ENCODE data around the gene TFPT.
A peak's percentile ranks its signal among the peaks of the same experiment; 100 is the strongest.
"Not testable (repeated sequence)": the region's sequence is repeated elsewhere in the genome, so short reads cannot be mapped to it uniquely, and the experiment has no call there.

Gene TFPT

DNA sequence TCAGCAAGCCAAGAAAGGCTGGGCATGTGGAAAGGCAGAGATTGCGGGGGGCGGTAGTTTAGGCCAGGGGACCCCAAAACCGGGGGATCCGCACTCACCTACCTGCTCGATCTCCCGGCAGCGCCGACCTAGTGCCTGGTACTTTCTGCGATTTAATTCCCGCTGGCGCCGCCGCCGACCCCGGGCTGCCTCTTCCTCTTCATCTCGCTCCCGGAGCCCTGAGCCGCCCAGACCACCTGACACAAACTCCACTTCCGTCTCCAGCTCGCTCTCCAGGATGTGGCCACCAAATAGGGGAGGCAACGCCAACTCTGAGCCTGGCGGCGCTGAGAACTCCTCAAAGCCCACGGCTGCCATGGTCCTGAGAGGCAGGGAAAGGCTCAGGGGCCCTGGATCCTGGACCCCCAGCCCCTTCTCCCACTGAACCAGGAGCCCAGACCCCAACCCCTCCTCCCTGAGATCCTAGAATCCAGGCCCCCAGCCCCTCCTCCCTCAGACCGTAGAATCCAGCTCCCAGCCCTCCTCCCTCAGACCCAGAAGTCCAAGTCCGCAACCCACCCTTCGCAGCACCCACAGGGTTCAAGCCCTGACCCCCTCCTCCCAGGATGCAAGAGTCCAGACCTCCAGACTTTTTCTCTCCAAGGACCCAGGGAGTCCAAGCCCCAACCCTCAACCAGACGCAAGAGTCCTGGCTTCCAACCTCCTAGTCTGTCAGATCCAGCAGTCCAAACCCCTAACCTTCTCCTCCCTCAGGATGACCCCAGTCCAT, 933 bp downstream of the TFPT start:
- no peak for DNase-seq

DNA sequence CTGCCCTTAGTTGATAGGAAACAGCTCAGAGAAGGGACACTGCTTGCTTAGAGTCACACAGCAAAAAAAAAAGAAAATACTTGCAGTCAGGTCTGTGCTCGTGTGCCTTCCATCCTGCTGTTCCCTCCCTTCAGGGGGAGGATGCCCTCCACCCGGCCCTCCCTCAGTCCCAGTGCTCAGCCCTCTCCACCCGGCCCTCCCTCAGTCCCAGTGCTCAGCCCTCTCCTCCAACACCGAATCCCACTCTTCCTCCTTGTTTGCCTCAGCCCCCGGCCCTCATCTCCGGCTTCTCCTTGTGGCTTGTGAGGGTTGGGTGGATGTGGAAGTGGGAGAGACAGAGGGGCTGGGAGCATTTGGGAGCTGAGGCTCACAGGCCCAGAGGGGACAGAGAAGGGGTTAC, 5.8 kb downstream of the TFPT start:
- no peak for DNase-seq

DNA sequence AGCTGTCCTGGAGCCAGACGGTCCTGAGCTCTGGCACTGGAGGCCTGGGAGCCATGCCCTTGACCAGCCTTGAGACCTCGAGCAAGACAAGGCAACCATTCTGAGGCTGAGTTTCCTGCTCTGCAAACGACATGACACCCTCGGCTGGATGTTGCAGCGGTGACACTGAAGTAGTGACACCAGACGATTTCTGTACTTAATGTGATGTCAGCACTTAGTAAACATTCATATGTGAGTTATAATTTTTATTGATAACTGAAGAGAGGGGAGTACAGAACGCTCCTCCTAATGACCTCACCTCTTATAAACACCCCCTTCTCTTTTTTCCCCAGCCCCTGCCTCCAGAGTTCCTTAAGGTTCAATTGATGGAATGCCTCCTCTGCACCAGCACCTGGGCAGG, 7.0 kb downstream of the TFPT start:
- DNase-seq: no peak

DNA sequence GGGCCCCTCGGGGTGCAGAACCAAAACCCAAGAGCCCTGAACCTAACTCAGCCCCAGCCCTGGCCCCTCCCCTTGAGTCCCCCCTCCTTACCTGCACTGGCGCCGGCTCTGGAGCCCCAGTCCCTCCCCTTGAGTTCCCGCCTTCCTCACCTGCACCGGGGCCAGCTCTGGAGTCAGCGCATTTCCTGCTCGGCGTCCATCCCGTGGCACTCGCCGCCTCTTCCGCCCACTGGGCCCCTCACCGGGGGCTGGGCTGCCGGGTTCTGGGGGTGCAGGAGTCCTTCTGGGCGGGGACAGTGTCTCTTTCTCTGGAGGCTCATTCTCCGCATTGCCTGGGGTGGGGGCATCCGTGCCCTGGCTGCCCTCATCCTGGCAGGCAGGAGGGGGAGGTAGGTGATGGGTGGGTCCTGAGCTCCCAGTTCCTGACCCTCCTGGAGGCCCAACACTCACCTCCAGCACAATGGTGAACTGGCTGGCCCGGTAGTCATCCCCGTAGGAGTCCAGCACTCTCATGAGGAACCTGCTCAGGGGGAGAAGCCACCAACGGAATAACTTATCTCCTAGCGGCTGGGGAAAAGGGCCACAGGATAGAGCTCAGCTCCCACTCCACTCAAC, 7.5 kb downstream of the TFPT start:
- DNase-seq: no peak

DNA sequence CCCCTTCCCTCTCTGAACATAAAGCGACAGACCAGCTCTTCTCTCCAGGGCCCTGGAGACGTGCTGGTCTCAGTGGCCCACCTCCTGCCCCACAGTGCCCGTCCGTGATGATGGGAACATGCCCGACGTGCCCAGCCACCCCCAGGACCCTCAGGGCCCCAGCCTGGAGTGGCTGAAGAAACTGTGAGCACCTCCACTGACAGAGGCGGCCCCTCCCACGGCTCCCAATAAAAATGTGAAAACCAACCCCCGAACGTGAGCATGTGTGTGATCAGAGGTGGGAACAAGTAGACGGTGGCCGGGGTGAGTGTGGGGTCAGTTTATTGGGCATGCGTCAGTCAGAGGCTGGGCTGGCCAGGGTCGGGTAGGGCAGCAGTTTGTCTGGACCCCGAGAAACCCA, 8.7 kb downstream of the TFPT start:
- no peak for DNase-seq

DNA sequence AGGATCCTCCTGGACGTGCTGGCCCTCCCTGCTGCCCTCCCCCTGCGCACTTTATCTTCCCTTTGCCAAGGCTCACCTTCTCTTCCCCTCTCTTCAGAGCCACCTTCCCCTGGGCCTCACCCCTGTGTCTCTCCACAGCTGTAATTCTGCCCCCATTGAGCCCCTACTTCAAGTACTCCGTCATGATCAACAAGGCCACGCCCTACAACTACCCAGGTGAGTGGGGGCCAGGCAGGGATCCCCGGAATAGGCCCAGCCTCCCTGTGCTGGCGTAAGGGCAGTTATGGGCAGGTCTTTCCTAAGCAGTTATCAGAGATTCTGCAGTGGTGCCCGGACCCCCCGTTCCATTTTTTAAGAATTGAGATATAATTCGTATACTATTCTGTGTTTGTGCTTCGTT, 9.7 kb downstream of the TFPT start:
- DNase-seq: no peak

DNA sequence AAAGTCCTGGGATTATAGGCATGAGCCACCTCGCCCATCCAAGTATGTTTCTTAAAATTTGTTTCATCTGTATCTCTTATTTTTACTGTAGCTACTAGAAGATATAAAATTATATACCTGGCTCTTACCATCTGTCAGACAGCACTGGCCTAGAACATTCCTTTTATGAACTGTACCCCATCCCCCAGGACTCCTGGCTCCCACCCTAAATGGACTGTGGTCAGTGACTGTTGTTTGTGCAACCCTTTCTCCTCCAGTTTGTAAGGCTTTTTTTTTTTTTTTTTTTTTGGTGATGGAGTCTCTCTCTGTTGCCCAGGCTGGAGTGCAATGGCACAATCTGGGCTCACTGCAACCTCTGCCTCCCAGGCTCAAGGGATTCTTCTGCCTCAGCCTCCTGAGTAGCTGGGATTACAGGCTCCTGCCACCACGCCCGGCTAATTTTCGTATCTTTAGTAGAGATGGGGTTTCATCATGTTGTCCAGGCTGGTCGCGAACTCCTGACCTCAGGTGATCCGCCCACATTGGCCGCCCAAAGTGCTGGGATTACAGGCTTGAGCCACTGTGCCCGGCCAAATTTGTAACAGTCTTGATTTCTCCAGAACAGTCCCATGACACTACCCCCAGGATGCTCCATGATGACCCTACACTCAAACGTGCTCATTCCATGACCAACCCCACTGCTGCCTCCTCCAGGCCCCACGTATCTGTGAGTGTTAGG, 10.3 kb downstream of the TFPT start:
- no peak for DNase-seq

DNA sequence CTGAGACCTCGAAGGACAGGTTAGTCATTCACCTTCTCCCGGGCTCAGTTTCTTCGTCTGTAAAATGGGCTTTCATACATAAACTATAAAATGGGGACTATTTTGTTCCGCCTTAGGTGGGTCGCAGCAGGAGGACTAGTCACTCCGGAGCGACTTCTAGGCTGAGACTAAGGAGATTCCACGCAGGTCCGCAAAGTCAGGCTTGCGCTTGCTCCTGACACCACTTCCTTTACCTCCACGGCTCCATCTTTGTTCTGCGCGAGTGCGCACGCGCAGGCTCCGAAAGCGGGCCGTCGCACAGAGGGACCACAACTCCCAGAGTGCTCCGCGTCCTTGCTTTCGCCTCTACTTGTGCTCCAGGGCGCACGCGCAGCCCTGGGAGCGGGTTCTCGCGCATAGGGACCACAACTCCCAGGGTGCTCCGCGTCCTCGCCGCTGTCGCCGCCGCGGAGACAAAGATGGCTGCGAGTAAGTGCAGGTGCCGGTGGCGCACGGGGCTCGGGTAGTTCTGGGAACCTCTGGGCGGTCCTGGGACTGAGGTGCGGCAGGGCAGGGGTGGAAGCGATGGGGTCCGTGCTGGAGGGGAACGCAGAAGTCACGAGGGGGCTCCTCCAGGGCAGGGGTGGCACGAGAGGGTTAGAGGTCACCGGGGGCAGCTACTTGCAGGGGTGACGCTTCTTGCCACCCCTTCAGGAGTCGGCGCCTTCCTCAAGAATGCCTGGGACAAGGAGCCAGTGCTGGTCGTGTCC, 12.9 kb downstream of the TFPT start, which contains the start of gene NDUFA3:
TSS of gene NDUFA3 (plus strand) at position 435 of the 749 bp plus-strand sequence. CDS start at position 459, 24 bp downstream.
- peak; percentile 94 for DNase-seq

DNA sequence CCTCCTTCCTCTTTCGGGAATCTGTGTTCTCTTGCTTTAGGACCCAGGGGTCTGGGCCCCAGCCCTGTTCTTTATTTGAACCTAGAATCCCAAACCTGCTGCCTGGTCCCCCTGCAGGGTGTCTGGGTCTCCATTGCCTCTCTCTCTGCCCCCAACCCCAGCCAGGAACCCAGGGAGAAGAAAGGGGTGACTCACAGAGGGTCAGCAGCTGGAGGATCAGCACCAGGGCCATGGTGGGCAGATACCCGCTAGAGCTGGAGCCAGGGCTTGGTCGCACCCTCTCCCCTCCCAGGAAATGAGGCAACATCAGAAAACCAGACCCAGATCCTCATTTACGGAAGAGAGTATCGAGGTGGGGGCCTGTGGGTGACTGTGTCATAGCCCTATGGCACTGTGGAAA, 14.9 kb downstream of the TFPT start, which contains the start of gene OSCAR:
TSS of gene OSCAR (minus strand) at position 243 of the 400 bp plus-strand sequence. CDS start at position 232, 11 bp downstream.
- DNase-seq: no peak

DNA sequence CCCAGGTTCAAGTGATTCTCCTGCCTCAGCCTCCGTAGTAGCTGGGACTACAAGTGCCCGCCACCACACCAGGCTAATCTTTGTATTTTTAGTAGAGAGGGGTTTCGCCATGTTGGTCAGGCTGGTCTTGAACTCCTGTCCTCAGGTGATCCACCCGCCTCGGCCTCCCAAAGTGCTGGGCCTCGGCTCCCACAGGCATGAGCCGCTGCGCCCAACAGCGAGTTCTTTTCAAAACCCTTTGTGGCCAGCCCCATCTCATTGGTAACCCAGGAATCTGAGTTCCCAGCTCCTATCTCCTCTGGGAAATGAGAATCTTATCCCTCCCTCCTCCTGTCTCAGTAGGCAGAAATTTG, 15.6 kb downstream of the TFPT start:
- DNase-seq: not testable (repeated sequence)

DNA sequence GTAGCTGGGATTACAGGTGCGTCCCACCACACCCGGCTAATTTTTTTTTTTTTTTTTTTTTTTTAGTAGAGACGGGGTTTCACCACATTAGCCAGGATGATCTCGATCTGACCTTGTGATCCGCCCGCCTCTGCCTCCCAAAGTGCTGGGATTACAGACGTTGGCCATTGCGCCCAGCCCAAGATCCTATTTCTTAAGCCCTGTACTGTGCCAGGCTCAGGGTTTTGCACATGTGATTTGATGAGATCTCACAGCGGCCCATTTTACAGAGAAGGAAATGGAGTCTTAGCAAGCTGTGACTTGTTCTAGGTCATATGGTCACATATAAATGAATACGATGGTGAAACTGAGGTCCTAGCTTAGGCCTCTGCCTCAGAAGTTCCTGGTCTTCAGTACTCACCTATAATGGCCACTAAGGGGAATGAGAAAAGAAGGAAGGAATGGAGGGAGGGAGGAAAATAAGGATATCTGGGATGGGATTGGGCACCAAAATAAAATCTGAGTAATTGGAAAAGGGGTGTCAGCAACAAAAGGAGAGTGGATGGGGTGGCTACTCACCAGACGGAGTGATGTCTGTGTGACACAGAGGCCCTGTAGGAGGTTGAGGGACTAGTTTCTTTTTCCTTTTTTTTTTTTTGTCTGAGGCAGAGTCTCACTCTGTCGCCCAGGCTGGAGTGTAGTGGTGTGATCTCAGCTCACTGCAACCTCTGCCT, 16.1 kb downstream of the TFPT start:
- no peak for DNase-seq

DNA sequence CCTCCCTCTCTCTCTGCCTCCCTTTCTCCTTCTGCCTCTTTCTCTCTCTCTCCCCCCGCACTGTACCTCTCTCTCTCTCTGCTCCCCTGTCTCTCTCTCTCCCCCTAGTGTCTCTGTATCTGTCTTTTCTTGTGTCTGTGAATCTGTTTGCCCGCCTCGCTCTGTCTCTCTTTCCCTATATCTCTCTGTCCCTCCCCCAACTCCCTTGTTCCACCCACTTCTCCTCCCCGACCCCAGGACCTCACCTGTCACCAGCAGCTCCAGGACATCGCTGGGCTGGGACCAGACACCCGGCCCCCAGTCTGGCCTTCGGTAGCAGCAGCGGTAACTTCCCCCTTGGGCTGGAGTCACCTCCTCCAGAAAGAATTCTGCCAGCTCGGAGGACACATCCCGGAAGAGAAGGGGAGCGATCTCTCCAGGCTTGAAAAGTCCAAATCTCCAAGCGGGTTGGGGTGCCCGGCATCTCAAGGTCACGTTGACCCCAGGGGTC, 18.8 kb downstream of the TFPT start:
- DNase-seq: no peak

DNA sequence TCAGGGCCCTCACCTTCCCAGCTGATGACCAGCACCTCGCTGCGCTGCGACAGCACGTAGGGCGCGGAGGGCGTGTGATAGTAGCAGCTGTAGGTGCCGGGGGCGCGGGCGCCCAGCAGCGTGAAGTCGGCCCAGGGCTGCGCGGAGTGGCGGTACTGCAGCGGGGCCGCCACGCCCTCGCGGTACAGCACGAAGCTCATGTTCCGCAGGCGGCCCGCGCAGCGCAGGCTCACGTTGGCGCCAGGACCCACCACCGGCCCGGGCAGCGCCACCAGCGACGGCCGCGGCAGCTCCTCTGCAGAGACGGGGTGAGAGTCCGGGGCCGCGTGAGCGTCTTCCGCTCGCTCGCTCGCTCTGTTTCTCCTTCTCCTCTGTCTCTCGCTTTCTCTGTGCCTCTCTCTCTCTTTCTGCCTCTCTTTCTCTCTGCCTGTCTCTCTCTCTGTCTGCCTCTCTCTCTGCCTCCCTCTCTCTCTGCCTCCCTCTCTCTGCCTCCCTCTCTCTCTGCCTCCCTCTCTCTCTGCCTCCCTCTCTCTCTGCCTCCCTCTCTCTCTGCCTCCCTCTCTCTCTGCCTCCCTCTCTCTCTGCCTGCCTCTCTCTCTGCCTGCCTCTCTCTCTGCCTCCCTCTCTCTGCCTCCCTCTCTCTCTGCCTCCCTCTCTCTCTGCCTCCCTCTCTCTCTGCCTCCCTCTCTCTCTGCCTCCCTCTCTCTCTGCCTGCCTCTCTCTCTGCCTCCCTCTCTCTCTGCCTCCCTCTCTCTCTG, 19.4 kb downstream of the TFPT start:
- not testable (repeated sequence) for DNase-seq

DNA sequence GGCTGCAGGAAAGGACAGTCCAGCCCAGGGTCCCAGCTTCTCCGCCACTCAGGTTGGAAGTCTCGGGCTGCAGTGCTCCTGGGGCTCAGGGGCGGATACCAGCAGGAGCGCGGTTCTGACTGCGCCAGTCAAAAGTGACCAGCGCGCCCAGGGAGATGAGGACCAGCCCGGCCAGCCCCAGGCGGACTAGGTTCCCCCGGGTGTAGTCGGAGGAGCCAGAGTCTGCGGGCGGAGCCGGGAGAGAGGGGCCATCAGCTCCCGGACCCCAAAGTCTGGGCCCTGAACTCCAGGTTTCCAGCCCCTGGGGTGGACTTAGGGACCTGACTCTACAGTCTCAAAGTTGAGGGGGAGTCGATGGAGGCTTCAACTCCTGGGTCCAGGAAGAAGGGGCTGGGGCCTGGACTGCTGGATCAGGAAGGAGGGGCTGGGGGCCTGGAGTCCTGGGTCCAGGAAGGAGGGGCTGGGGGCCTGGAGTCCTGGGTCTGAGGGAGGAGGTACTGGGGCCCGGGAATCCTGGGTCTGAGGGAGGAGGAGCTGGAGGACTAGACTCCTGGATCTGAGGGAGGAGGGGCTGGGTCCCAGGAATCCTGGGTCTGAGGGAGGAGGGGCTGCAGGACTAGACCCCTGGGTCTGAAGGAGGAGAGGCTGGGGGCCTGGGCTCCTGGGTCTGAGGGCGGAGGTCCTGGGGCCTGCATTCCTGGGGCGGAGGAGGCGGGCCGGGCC, 20.2 kb downstream of the TFPT start:
- DNase-seq: no peak

DNA sequence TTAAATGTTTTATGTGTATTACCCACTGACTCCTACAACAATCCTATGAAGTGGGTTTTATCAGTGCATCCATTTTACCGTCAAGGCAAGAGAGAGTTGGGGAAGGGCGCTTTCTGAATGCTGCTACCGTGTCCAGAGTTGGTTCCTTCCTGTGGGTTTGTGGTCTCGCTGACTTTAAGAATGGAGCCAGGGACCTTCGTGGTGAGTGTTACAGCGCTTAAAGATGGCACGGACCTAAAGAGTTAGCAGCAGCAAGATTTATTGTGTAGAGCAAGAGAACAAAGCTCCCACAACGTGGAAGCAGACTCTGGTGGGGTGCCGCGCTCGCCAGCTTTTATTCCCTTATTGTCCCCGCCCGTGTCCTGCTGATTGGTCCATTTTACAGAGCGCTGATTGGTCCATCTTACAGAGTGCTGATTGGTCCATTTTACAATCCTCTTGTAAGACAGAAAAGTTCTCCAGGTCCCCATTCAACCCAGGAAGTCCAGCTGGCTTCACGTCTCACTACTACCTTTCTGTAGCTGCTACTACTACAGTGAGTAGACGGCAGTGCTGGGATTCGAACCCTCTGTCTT, 20.9 kb downstream of the TFPT start:
- DNase-seq: no peak

DNA sequence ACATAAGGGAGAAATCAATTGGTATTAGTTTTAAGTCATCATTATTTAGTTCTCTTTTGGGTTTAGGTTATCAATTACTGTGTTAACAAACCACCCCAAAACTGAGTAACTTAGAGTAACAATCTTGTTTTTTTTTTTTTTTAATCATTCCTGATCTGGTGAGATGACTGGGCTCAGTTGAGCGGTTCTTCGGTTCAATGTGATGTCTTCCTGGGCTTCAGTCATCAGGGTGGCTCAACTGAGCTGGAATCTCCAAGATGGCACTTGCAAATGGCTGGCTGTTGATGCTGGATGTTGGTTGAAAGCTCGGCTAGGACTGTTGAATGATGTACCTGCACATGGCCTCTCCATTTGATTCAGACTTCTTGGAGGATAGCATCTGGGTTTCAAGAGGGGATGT, 31.0 kb downstream of the TFPT start:
- DNase-seq: no peak

DNA sequence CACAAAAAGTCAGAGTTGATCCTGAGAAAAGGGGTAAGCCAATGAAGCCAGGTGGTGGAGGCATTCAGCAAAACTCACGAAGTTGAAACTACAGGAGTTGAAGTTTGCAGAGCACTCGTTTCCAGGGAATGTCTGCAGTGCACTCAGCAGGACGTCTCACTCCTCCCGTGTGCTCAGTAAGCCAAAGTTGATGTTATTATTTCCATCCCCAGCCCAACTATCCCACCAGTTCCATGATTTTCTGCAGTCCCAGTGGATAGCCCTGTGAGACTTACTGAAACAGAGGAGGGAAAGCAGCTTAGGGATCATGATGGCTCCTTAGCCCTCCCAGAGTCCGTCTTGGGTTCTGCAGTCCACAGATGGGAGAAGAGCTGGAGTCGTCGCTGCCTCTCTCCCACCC, 34.4 kb downstream of the TFPT start, which contains the start of gene TARM1:
TSS of gene TARM1 (minus strand) at position 334 of the 400 bp plus-strand sequence. CDS start at position 309, 25 bp downstream.
- DNase-seq: no peak

DNA sequence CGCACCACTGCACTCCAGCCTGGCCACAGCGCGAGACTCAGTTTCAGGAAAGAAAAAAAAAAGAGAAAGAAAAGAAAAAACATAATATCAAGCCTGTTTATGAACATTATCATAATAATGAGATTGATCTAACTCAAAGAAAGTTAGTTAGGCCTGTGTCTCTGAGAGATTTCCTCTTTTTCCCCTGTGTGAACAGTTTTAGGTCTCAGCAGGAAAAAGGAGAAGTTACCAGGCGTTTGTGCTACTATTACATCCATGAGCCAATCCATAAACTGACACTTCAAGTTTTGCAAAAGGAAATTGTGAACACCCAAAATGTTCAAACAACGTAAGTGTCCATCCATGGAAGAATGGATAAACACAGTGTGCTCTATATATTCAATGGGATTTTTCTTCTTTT, 38.1 kb downstream of the TFPT start:
- DNase-seq: no peak

DNA sequence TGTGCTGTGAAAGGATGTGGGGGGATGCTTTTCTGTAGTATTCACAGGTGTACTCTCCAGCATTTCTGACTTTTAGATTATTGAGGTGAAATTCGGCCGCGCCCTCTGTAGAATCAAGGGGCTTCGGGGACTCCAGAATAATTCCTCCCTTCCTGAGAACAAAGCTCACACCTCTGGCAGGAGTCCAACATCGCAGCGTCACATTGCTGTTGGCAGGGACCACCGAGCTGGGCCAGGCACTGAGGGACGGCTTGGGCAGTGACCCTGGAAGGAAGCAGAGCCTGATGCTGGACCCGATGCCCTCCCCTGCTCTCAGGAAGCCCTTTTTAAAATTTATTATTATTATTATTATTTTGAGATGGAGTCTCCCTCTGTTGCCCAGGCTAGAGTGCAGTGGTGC, 40.6 kb downstream of the TFPT start:
- DNase-seq: no peak

DNA sequence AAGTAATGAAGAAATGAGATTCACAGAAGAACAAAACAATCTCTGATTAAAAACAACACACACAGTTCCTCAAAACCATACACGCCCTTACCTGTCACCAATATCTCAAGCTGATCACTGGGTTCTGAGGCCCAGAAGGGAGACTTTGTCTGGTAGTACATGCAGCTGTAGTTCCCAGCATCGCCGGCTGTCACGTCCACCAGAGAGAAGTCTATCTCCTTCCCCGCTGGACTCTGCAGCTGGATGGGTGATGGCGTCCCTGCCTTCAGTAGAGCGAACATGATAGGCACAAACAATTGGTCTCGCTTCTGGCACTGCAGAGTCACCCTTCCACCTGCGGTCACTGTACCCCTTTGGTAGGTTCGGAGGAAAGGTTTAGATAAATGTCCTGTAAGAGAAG, 41.6 kb downstream of the TFPT start:
- no peak for DNase-seq

Data from NCI-H510A (cell line).